C4-2B (cell line): ENCODE measurements around the gene CRLF2.
"Not testable (repeated sequence)": the region's sequence is repeated elsewhere in the genome, so short reads cannot be mapped to it uniquely, and the experiment has no call there.

Experiments
- ZFX ChIP-seq: fragments of 450-650 bp; IDR thresholded peaks from 2 replicates; pipeline ENCODE4 v1.6.1; 2017
- TF ChIP-seq, protein P1 (sequence below): fragments of 450-650 bp; conservative IDR thresholded peaks from 2 replicates; pipeline ENCODE4 v1.5.1; 2017; ENCODE audit warnings: mild to moderate bottlenecking

- TF ChIP-seq, protein P1, sequence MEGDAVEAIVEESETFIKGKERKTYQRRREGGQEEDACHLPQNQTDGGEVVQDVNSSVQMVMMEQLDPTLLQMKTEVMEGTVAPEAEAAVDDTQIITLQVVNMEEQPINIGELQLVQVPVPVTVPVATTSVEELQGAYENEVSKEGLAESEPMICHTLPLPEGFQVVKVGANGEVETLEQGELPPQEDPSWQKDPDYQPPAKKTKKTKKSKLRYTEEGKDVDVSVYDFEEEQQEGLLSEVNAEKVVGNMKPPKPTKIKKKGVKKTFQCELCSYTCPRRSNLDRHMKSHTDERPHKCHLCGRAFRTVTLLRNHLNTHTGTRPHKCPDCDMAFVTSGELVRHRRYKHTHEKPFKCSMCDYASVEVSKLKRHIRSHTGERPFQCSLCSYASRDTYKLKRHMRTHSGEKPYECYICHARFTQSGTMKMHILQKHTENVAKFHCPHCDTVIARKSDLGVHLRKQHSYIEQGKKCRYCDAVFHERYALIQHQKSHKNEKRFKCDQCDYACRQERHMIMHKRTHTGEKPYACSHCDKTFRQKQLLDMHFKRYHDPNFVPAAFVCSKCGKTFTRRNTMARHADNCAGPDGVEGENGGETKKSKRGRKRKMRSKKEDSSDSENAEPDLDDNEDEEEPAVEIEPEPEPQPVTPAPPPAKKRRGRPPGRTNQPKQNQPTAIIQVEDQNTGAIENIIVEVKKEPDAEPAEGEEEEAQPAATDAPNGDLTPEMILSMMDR: not testable (repeated sequence)
- TF ChIP-seq ZFX: not testable (repeated sequence)
These were observed 20.3 kb downstream of the CRLF2 start for GRCh38 chrX:1192196-1192595.
